ENCODE results near the gene HNRNPU. TPM values are rescaled to one million over a fixed set of nuclear protein-coding genes. Genes with fewer than 3 reads are reported as not detected.
"Not testable (repeated sequence)": the region's sequence is repeated elsewhere in the genome, so short reads cannot be mapped to it uniquely, and the experiment has no call there.

Gene HNRNPU
- total and polyA plus RNA-seq, 2 experiments from 2014 or later = 298 to 316 TPM

- Histone ChIP-seq H3K79me2 (peaks cover 32% of the 10 kb centered on the region), H3K27ac (peak overlapping the region; percentile 99), H3K4me3 (peak overlapping the region; percentile 52), H3K36me3 (replicated peaks; ENCODE audit: insufficient read depth, low read depth) (no peaks in the 10 kb centered on the region), H4K20me1 (ENCODE audit: insufficient read depth, poor library complexity, severe bottlenecking) (no peaks in the 10 kb centered on the region), H2AFZ (peak overlapping the region; percentile 35), H3K4me2 (peak overlapping the region; percentile 82), H3K9me3 (ENCODE audit: low read depth) (no peaks in the 10 kb centered on the region), H3K9me2 (replicated peaks; ENCODE audit: insufficient read depth) (no peaks in the 10 kb centered on the region), H3K4me1 (ENCODE audit: insufficient read depth) (peaks cover 11% of the 10 kb centered on the region), H3K27me3 (no peaks in the 10 kb centered on the region)
- DNase-seq (ENCODE audit: low spot score) = peak; percentile 70
- TF ChIP-seq CTCF (IDR thresholded peaks at IDR 0.05; ENCODE audit: poor library complexity) (peak; percentile 20), EZH2 (IDR thresholded peaks at IDR 0.05; ENCODE audit: borderline replicate concordance) (no peak)
- WGBS (ENCODE audit: low lambda C conversion rate, missing lambda C conversion rate) = 6% methylated on average over 32 of the region's 32 CpGs
Measured at GRCh38 chr1:244833734-244834542, 30.4 kb downstream of the HNRNPU start.

- H3K79me2 ChIP-seq = peaks cover 26% of the 10 kb centered on the region
- not testable (repeated sequence) for H3K36me3 ChIP-seq (replicated peaks; ENCODE audit: insufficient read depth, low read depth); H3K27me3 ChIP-seq; DNase-seq (ENCODE audit: low spot score); H3K9me2 ChIP-seq (replicated peaks; ENCODE audit: insufficient read depth); H3K9me3 ChIP-seq (ENCODE audit: low read depth); H4K20me1 ChIP-seq (ENCODE audit: insufficient read depth, poor library complexity, severe bottlenecking)
- H3K4me2 ChIP-seq = peak overlapping the region; percentile 82
- H3K4me1 ChIP-seq (ENCODE audit: insufficient read depth) = peaks cover 11% of the 10 kb centered on the region
- H3K27ac ChIP-seq = peak overlapping the region; percentile 99
- H2AFZ ChIP-seq = peak overlapping the region; percentile 35
- 79% methylated on average over 8 of the region's 8 CpGs for WGBS (ENCODE audit: low lambda C conversion rate, missing lambda C conversion rate)
- peak overlapping the region; percentile 52 for H3K4me3 ChIP-seq
Measured at GRCh38 chr1:244833260-244833659, 31.1 kb downstream of the HNRNPU start.

- Histone ChIP-seq H3K9me2 (replicated peaks; ENCODE audit: insufficient read depth) (no peaks in the 10 kb centered on the region), H3K4me1 (ENCODE audit: insufficient read depth) (peaks cover 5% of the 10 kb centered on the region), H3K4me3 (no peak overlapping the region), H3K4me2 (no peak overlapping the region), H3K9me3 (ENCODE audit: low read depth) (no peaks in the 10 kb centered on the region), H2AFZ (no peak overlapping the region), H4K20me1 (ENCODE audit: insufficient read depth, poor library complexity, severe bottlenecking) (no peaks in the 10 kb centered on the region), H3K27ac (no peak overlapping the region), H3K79me2 (no peaks in the 10 kb centered on the region), H3K36me3 (replicated peaks; ENCODE audit: insufficient read depth, low read depth) (no peaks in the 10 kb centered on the region), H3K27me3 (no peaks in the 10 kb centered on the region)
- no peak for DNase-seq (ENCODE audit: low spot score)
- 83% methylated on average over 3 of the region's 3 CpGs for WGBS (ENCODE audit: low lambda C conversion rate, missing lambda C conversion rate)
- TF ChIP-seq CTCF (IDR thresholded peaks at IDR 0.05; ENCODE audit: poor library complexity) (no peak), EZH2phosphoT487 (IDR thresholded peaks at IDR 0.05; ENCODE audit: low read depth, severe bottlenecking, unreplicated experiment) (no peak), EZH2 (IDR thresholded peaks at IDR 0.05; ENCODE audit: borderline replicate concordance) (no peak)
Measured at GRCh38 chr1:244830639-244831038, 33.7 kb downstream of the HNRNPU start.

GRCh38 chr1:244826712-244827111 lies 37.6 kb downstream of the HNRNPU start:
- H3K4me2 ChIP-seq = no peak overlapping the region
- no peaks in the 10 kb centered on the region for H3K79me2 ChIP-seq
- H3K9me3 ChIP-seq (ENCODE audit: low read depth) = no peaks in the 10 kb centered on the region
- no peaks in the 10 kb centered on the region for H4K20me1 ChIP-seq (ENCODE audit: insufficient read depth, poor library complexity, severe bottlenecking)
- no peaks in the 10 kb centered on the region for H3K27me3 ChIP-seq
- DNase-seq (ENCODE audit: low spot score) = no peak
- H3K9me2 ChIP-seq (replicated peaks; ENCODE audit: insufficient read depth) = no peaks in the 10 kb centered on the region
- no peaks in the 10 kb centered on the region for H3K36me3 ChIP-seq (replicated peaks; ENCODE audit: insufficient read depth, low read depth)
- no peak overlapping the region for H3K4me3 ChIP-seq
- H3K4me1 ChIP-seq (ENCODE audit: insufficient read depth) = no peaks in the 10 kb centered on the region
- no peak overlapping the region for H3K27ac ChIP-seq
- no peak overlapping the region for H2AFZ ChIP-seq
- WGBS (ENCODE audit: low lambda C conversion rate, missing lambda C conversion rate) = 71% methylated on average over 4 of the region's 4 CpGs
- TF ChIP-seq EZH2 (IDR thresholded peaks at IDR 0.05; ENCODE audit: borderline replicate concordance) = no peak
- no peak for TF ChIP-seq EZH2phosphoT487 (IDR thresholded peaks at IDR 0.05; ENCODE audit: low read depth, severe bottlenecking, unreplicated experiment)
- TF ChIP-seq CTCF (IDR thresholded peaks at IDR 0.05; ENCODE audit: poor library complexity) = no peak
